ENCODE data around the gene METTL8. TPM values are rescaled to one million over a fixed set of nuclear protein-coding genes. Genes with fewer than 3 reads are reported as not detected.

Gene METTL8
- total and polyA plus RNA-seq, 2 of the 13 experiments (the other 11 are each of a cell fraction or from before 2014, with no cell fraction given), result 18.6 to 68.2 TPM

- TF ChIP-seq MTA1 (CRISPR knock-in tag; IDR thresholded peaks at IDR 0.05; ENCODE audit: borderline replicate concordance) (peak; percentile 69; the same call in 1 of the 2 replicates), GATAD1 (CRISPR knock-in tag; IDR thresholded peaks at IDR 0.05) (peak; percentile 81), SMAD3 (CRISPR knock-in tag; IDR thresholded peaks at IDR 0.05) (no peak; the same call in 1 of the 2 replicates), ZBTB14 (CRISPR knock-in tag; IDR thresholded peaks at IDR 0.05) (no peak), ZNF629 (CRISPR knock-in tag; conservative IDR thresholded peaks at IDR 0.05) (no peak; the same call in 1 of the 2 replicates), NCOR1 (IDR thresholded peaks at IDR 0.05; ENCODE audit: borderline replicate concordance, low read length) (no peak; the same call in 1 of the 2 replicates), CENPX (CRISPR knock-in tag; IDR thresholded peaks at IDR 0.05) (no peak), MLLT10 (CRISPR knock-in tag; IDR thresholded peaks at IDR 0.05) (no peak), ZNF180 (CRISPR knock-in tag; IDR thresholded peaks at IDR 0.05; ENCODE audit: borderline replicate concordance, low read depth) (no peak), ATF3 (CRISPR knock-in tag; IDR thresholded peaks at IDR 0.05) (peak; percentile 12), ZNF572 (CRISPR knock-in tag; IDR thresholded peaks at IDR 0.05) (0 out of 2 replicates have a peak, but pooled peaks have one; percentile 30), KDM5A (IDR thresholded peaks at IDR 0.05; ENCODE audit: borderline replicate concordance, low read length) (no peak), BRCA1 (CRISPR knock-in tag; IDR thresholded peaks at IDR 0.05) (no peak), ZNF737 (CRISPR knock-in tag; IDR thresholded peaks at IDR 0.05; ENCODE audit: borderline replicate concordance) (no peak), NFYC (CRISPR knock-in tag; IDR thresholded peaks at IDR 0.05) (no peak), ELF4 (CRISPR knock-in tag; IDR thresholded peaks at IDR 0.05; ENCODE audit: borderline replicate concordance) (no peak), FOXK2 (IDR thresholded peaks at IDR 0.05) (no peak), SMAD9 (CRISPR knock-in tag; IDR thresholded peaks at IDR 0.05) (no peak), ZNF691 (CRISPR knock-in tag; IDR thresholded peaks at IDR 0.05; ENCODE audit: borderline replicate concordance, low read depth) (no peak; the same call in 1 of the 2 replicates), NFRKB (IDR thresholded peaks at IDR 0.05) (no peak), TERF1 (CRISPR knock-in tag; IDR thresholded peaks at IDR 0.05) (no peak), DDIT3 (CRISPR knock-in tag; IDR thresholded peaks at IDR 0.05) (no peak), ATF7-NPFF (CRISPR knock-in tag; IDR thresholded peaks at IDR 0.05; ENCODE audit: low read depth) (0 out of 2 replicates have a peak, but pooled peaks have one; percentile 4), TEAD2 (CRISPR knock-in tag; IDR thresholded peaks at IDR 0.05) (0 out of 2 replicates have a peak, but pooled peaks have one; percentile 35), ZNF331 (CRISPR knock-in tag; IDR thresholded peaks at IDR 0.05) (0 out of 2 replicates have a peak, but pooled peaks have one; percentile 7), ZNF570 (CRISPR knock-in tag; IDR thresholded peaks at IDR 0.05; ENCODE audit: borderline replicate concordance) (no peak), SP2 (CRISPR knock-in tag; IDR thresholded peaks at IDR 0.05) (no peak), IKZF4 (CRISPR knock-in tag; IDR thresholded peaks at IDR 0.05; ENCODE audit: borderline replicate concordance, low read depth, not compliant biosample characterization) (no peak), NKX3-1 (CRISPR knock-in tag; IDR thresholded peaks at IDR 0.05) (peak; percentile 2; the same call in 1 of the 2 replicates), ZNF335 (CRISPR knock-in tag; IDR thresholded peaks at IDR 0.05) (peak; percentile 87; the same call in 1 of the 2 replicates), YEATS4 (CRISPR knock-in tag; IDR thresholded peaks at IDR 0.05; ENCODE audit: borderline replicate concordance) (peak; percentile 90)
These were observed at the start of gene METTL8 (continued) for GRCh38 chr2:171433763-171434012.

Data from HepG2 (cell line).